ENCODE measurements around the gene TSHZ2. TPM values are rescaled to one million over a fixed set of nuclear protein-coding genes. Genes with fewer than 3 reads are reported as not detected.
"Not testable (repeated sequence)": the region's sequence is repeated elsewhere in the genome, so short reads cannot be mapped to it uniquely, and the experiment has no call there.

Gene TSHZ2
- total and polyA plus RNA-seq, 11 donors: 1.8 to 12.1 (median 3.7) TPM

GRCh38 chr20:53322651-53323050 lies 350.5 kb downstream of the TSHZ2 start:
- no peak overlapping the region for H3K27ac ChIP-seq
- H3K36me3 ChIP-seq: no peaks in the 10 kb centered on the region
- WGBS, 4 donors: 42 to 51% (median 48%) methylated on average over 3 of the region's 3 CpGs
- H3K9me3 ChIP-seq: no peaks in the 10 kb centered on the region
- no peak for DNase-seq
- no peaks in the 10 kb centered on the region for H3K27me3 ChIP-seq
- TF ChIP-seq POLR2A (IDR thresholded peaks at IDR 0.05) (no peak), CTCF (IDR thresholded peaks at IDR 0.05) (no peak)
- intact Hi-C loops (cut with DNase I): no loop called here
- no peaks in the 10 kb centered on the region for H3K4me1 ChIP-seq
- ATAC-seq: no peak
- H3K4me3 ChIP-seq: no peak overlapping the region

- H3K27ac ChIP-seq; DNase-seq; H3K36me3 ChIP-seq; H3K9me3 ChIP-seq; H3K4me3 ChIP-seq; H3K4me1 ChIP-seq; ATAC-seq; H3K27me3 ChIP-seq; intact Hi-C loops (cut with DNase I): not testable (repeated sequence)
- WGBS, 4 donors: 94 to 96% (median 94%) methylated on average over 6 of the region's 6 CpGs
These were observed 351.3 kb downstream of the TSHZ2 start for GRCh38 chr20:53323460-53323859.

GRCh38 chr20:53324816-53325215 lies 352.7 kb downstream of the TSHZ2 start:
- no peaks in the 10 kb centered on the region for H3K27me3 ChIP-seq
- no peak overlapping the region for H3K4me3 ChIP-seq
- no peaks in the 10 kb centered on the region for H3K9me3 ChIP-seq
- DNase-seq: no peak
- WGBS, 4 donors: 80 to 85% (median 82%) methylated on average over 4 of the region's 4 CpGs
- intact Hi-C loops (cut with DNase I): no loop called here
- TF ChIP-seq POLR2A (IDR thresholded peaks at IDR 0.05) (no peak), CTCF (IDR thresholded peaks at IDR 0.05) (no peak)
- H3K36me3 ChIP-seq: no peaks in the 10 kb centered on the region
- ATAC-seq: no peak
- H3K27ac ChIP-seq: no peak overlapping the region
- peaks cover 0 to 8% (median 0%) of the 10 kb centered on the region in 12 donors for H3K4me1 ChIP-seq

GRCh38 chr20:53328961-53329360 lies 356.8 kb downstream of the TSHZ2 start:
- peak overlapping the region in 4 of 12 donors; percentile 9 to 48 (median 32) for H3K27ac ChIP-seq
- H3K36me3 ChIP-seq: no peaks in the 10 kb centered on the region
- no peaks in the 10 kb centered on the region for H3K9me3 ChIP-seq
- no peak for DNase-seq
- no peaks in the 10 kb centered on the region for H3K27me3 ChIP-seq
- no peak for TF ChIP-seq POLR2A (IDR thresholded peaks at IDR 0.05)
- no peak for TF ChIP-seq CTCF (IDR thresholded peaks at IDR 0.05)
- peaks cover 0 to 23% (median 7%) of the 10 kb centered on the region in 12 donors for H3K4me1 ChIP-seq
- no peak overlapping the region for H3K4me3 ChIP-seq
- ATAC-seq: no peak
- intact Hi-C loops (cut with DNase I): no loop called here
- 40 to 50% (median 48%) methylated on average over 4 of the region's 4 CpGs for WGBS, 4 donors

GRCh38 chr20:53329781-53330180 lies 357.6 kb downstream of the TSHZ2 start:
- Histone ChIP-seq H3K36me3 (no peaks in the 10 kb centered on the region), H3K4me1 (peaks cover 0 to 23% (median 7%) of the 10 kb centered on the region in 12 donors), H3K27ac (peak overlapping the region in 2 of 12 donors; percentile 4 to 29), H3K9me3 (no peaks in the 10 kb centered on the region), H3K27me3 (no peaks in the 10 kb centered on the region), H3K4me3 (no peak overlapping the region)
- DNase-seq: no peak
- ATAC-seq: no peak
- intact Hi-C loops (cut with DNase I): loop anchor here in 1 of 10 donors (10.0 kb wide), 1 partner anchor 65 kb away; no protein-coding TSS in a partner anchor
- no peak for TF ChIP-seq CTCF (IDR thresholded peaks at IDR 0.05)
- TF ChIP-seq POLR2A (IDR thresholded peaks at IDR 0.05): no peak
- 56 to 74% (median 63%) methylated on average over 1 of the region's 1 CpG for WGBS, 4 donors

Data from heart left ventricle (tissue), 16 donors.